GM03348 (cell line): ENCODE measurements around the gene ARHGAP26.

Experiments
- DNase-seq: peaks from one replicate; pipeline ENCODE4 v3.0.0; 2012; ENCODE audit warnings: low spot score

ARHGAP26 gene

DNA sequence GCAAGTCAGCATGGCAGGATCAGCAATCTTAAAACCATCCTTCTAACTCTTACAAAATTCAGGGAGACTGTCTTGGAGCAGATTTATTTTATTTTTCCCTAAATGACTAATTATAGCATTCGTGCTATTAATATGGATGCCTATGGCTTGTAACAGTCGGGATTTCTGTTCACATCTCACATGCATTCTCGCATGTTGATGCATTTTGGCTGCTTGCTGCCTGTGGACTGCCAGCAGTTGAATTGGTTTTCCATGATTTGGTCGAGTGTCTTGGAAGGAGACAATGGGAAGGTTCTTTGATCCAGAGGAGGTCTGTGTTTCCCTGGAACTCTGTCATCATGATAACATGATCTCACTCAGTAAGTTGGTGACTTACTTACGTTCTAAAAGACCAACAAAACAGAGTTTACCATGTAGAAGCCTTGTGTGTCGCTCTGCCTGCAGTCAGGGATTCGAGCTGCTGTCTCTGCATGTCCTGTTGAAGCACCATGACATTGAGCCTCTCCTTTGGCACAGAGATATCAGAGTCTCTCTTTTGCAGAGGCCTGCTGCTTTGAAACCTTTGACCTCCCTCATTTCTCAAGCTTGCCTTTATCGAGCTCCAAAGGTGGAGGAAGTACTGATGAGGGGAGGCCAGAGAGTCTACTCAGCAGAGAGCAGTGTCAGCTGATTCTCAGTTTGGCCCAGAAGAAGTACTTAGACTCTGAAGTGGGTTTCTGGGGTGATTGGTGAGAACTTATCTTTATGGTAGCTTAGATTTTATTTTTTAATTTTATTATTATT, 82.4 kb downstream of the ARHGAP26 start:
- no peak for DNase-seq

DNA sequence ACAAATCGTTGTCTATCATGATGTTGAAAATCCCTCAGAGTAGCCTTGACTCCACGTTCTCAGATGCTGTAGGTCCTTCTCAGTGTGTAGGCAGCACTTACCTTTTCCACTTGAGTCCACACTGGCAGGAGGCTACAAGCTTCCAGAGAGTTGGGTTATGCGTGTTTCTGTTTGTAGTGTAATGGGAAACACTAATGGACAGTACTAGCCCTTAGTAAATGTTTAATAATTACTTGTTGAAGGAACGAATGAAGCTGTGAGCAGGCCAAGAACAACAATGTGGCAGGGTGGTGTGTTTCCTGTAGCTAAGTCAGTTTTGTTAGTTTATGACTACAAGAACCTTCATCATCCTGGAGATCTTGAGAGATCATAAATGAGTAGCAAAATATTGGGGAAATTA, 83.5 kb downstream of the ARHGAP26 start:
- DNase-seq: no peak

DNA sequence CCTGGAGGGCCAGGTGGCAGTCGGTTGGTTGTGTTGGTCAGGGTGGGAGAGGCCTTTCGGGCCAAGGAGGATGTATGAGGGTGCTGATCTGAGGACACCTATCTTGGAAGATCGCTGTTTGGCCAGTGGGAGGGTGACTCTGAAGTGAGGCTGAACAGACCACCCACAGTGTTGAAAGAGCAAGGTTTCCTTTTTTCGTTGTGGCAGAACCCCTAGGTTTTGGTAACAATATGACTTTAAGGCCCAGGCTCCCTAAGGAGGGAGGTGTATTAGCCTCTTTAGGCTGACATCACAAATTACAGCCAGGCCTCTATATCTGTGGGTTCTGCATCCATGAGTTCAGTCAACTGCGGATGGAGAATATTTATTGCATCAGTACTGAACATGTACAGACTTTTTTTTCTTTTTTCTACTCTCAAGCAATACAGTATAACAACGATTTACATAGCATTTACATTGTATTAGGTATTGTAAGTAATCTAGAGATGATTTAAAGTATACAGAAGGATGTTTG, 86.1 kb downstream of the ARHGAP26 start:
- no peak for DNase-seq

DNA sequence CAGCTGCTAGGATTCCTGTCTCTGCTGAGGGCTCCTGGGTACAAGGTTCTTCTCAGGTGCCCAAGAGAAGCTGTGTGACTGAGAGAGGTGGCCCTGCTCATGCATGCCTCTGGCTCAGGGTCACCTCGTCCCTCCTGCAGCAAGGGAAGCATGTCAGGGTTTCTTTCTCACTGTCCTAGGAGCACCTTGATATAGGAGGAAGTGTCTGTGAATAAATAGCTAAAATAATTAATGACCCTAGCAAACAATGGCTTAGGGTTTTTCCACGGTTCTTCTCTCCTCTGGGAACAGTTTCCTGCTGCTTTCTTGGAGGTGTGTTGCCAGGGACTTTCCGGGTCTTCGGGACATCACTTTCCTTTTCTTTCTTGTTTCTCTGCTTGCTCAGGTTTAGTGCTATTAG, 87.2 kb downstream of the ARHGAP26 start:
- no peak for DNase-seq

DNA sequence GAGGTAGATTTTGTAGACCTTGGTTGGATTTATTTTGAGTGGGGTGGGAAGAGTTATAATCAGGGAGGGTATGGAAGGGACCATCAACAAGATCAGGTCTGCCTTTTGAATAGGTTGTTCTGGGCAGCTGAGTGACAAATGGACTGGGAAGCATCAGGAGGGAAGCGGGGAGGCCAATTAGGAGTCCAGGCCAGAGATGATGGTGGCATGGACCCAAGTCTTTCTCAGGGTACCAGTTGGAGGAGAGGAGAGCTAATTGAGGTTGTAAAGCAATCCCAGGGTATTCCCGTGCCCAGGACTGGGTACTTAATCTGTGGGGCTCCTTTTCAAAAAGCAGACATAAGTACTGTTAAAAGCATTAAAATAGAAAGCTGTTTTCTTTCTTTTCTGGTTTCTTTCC, 88.9 kb downstream of the ARHGAP26 start:
- DNase-seq: no peak

DNA sequence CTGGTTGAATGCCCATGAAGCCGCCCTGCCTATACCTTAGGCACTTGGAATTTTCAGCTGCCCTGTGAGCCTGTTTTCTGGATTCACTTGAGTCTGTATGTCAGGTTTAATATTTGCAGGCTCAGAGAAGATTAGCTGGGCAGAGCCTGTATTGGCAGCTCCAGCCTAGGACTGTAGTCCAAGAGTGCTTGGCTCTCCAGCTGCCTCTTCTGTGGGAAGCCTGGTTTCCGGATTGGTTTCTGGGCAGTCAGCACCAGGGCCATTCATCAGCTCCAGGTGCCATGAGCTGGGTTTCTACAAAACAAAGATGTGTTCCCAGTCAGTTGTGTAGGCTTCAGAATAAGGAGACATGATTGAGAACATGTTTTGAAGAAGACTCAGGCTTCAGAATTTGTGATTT, 90.1 kb downstream of the ARHGAP26 start:
- DNase-seq: peak; percentile 29

DNA sequence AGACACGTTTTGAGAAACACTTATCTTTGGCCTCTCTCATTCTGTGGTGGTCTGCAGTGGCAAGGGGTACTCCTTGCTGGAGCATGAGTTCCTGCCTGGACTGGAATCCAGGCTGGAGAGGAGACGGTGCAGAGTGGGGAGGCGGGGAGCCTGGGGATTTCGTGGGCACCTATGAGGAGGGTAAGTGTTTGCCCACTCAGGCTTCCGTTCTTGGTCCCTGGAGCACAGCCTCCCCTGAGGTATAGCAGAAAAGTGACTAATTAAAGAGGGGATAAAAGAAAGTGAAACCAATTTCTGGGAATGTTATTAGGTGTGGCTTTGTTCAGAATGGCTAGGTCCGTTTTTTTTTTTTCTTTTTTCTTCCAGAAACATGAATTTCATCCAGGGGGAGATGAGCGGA, 90.8 kb downstream of the ARHGAP26 start:
- DNase-seq: no peak

DNA sequence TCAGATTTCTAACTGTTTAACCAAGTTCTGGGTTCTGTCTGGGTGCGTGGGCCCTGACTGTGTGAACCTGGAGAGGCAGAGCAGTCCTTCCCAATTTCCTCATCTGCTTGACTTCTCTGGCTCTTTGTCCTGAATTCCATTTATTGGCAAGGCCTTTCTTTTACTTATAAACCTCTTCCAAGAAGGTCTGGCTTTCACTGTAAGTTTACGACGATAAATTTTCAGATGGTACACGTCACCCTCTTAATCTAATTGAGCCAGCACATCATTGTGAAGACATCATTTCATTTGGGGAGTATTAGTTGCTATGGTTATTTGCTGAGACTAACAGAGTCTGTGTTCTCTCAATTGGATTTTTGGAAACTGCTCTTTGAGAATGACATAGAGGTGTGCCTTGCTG, 92.4 kb downstream of the ARHGAP26 start:
- peak; percentile 33 for DNase-seq

DNA sequence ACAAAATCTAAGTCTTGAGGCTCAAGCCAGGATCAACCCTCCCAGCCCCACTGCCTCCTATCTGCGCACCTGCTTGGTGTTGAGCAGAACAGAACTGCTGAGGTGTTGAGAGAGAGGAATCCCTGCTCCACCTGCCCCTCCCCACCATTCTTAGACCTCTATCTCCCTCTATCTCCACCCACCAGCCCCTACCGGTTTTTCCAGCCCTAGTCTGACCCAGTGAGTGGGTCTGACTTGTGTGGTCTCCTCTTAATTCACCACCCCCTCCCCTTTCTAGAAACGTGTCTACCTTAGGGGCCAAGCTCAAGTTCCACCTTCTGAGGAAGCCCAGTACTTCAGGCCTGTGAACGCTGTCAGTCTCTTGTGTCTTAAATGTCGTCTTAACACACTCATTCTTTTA, 93.7 kb downstream of the ARHGAP26 start:
- DNase-seq: no peak

DNA sequence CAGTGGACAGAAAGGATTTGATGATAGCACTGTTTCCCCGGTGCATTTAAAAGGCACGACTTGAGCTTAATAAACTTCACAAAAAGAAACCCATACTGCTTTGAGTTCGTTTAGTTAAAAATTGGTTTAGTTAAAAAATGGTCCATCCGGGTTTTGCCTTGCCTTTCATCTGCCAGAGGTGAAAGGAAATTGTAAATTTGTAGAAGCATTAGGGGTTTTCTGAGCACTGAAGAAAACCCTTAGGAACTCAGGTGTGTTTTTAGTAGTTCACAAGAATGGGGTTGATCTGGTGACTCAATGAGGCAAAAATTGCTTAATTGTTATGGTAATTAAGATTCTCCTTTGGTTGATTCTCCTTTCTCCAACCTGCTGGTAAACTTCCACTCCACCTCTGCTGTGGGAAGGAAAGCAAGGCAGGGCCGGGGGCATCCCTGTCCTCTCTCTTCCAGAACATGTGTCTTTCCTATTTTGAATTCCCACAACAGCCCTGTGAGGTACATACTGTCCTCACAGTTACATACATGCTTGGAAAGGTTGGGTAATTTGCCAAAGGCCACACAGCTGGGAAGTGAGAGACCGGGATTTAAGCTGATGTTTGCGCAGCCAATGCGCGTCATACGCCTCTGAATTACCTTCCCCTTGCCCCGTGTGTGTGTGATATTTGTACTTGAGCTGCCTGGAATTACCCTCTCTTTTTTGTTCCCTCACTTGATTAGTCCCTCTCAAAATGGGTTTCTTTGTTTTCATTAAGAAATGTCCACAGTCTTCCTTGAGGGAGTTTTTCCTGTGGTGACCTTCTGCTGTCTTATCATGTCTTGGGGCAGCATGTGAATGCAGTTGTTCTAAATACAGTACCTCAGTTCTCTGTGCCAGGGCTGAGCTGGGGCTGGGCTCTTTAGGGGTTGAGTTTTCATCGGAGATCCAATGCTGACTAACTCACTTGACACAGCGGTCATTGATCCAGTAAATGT, 94.4 kb downstream of the ARHGAP26 start:
- no peak for DNase-seq

DNA sequence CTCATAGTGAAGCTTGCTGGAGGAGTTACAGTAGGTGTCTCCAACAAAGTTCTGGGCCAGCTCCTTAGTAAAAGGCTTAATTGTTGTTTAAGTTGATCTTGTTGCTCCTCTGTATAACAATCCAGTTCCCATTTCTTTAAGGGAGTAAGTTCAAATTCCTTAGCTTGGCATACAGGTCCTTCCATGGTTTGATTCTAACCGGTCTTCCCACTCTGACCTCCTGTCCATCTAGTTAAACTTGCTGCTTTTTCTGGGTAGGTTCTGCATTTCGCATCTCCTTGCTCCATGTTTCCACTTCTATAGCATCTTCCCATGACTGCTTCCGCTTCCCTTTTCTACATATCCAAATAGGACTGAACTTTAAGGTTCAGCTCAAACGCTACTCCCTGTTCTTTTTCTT, 95.5 kb downstream of the ARHGAP26 start:
- DNase-seq: no peak

DNA sequence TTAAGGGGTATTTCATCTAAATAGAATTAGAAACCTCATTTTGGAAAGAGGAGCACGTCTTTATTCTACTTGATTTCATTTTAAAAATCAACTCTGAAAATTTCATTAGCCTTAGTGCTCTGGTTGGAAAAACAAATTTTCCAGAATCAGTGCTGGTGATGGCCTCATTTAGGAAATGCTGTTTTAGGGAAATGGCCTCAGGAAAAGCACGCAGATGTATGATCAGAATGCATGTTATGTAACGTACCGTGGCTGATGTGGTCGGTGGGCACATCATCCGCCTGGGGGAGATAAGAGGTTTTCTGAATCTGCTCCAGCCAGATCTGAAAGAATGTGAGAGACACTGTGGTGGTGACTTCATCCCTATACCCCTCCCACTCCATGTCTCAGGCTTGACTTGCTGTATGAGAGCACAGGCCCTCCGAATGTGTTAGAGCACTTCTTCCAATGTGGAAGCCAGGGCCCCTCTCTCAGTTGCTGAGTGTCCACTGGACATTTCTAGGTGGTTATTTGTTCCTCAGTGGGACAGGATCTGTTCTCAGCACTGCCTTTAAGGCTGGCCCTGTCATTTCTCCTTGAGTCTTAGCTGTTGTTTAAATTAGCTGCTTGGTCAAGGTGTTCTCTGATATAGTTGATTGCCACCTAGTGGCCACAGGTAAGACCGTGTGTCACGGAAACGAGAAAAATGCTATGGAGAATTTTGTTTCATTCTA, 96.5 kb downstream of the ARHGAP26 start:
- peak; percentile 58 for DNase-seq

DNA sequence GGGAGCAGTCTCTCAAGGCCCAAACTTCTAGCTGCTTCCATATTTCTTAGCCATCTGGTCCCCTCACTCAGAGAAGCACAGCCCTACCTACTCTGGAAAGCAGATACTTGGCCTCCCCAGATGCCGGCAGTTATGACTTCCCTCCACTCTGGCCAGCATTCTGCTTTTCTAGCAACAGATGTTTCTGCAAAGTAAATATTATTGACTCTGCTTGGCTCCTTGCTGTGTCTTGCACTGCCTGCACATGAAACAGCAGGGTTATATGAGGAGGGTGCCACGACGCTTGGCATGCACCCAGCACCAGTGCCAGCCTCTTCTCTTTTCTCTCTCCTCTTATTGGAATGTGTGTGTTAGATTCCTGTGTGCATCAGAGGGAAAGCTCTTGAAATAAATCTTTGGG, 99.7 kb downstream of the ARHGAP26 start:
- DNase-seq: peak; percentile 16

DNA sequence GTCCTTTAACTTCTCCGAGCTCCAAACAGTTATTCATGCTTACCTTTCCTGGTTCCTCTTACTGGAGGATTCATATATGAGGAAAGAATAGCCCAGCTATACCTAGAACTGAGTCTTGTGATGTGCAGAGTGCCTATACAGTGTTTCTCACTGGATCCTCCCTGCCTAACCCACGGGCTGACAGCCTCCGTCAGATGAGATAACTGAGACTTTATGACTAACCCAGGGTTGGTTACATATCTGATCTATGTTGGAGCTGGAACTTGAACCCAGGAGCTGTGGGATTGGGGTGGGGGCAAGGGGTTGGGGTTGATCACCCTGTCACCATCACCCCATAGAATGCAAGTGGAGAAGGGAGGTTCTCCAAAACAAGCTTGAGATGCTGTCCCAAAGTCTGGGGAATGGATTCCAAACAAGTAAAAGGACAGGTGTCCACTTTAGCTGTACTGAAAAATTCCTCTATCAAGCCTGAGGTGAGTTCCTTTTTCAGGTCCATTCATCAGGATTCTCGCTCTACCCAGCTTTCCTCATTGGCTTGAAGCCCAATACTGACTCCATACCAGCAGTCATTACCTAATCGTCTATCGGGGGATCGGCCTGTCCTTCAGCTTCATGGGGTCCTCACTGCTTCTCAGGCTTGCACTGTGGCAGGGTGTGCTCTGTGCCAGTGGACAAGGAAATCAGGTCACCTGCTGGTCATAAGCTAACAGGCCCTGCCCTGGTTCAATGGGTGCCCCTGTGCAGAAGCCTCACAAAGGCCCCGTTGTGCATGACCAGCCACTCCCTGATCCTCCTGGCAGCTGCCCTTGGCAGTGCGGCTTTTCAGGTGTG, 100.6 kb downstream of the ARHGAP26 start:
- DNase-seq: no peak

DNA sequence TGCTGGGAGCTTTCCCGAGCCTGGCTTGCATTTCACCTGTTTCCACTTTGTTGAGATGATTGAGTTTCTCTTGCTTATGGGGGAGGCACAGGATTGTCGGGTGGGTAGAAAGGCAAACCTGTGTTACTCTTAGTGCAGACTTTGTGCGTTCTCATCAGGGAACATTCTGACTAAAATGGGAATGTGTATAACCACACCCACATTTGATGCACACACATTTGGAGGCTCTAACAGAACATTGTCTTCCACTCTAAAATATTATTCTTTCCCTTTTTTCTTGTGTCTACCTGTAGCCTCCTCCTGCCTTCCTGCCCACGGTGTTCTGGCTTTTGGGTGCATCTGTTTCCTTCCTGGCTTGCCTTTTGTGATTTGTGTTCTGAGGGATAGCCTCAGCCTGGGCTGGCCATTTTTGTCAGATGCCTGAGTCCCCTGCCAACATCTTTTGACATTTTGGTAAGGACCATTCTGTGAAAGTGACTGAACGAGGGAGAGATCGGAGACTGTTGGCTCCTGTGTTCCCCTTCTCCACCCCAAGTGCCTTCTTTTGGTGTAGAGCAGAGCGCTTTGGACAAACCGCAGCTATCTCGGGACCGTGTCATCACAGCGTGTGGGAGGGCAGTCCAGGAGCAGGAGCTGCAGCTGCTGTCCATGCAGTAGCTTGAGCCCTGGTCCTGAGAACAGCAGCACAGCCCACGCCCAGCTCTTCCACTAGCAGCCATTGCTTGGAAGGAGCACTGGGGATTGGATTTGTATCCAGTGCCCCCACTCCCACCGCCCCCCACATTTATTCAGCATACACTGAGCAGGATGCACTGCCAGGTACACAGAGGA, 101.4 kb downstream of the ARHGAP26 start:
- peak; percentile 52 for DNase-seq

DNA sequence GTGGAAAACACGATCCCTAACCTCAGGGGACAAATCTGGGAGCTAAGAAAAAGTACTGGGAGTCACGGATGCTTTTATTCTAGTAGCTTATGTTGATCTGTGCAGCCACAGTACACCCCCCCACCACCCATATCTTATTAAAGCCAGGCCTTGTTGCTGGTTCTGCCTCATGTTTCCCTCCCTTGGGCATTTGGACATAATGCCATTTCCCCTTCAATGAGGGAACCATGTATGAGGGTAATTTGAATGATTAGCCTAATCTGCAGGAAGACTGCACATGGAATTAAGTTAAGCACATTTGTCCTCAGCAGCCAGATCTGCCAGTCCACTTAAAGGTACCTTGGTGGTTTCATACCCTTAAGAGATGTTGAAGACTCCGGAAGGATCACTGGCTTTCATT, 102.0 kb downstream of the ARHGAP26 start:
- DNase-seq: no peak

DNA sequence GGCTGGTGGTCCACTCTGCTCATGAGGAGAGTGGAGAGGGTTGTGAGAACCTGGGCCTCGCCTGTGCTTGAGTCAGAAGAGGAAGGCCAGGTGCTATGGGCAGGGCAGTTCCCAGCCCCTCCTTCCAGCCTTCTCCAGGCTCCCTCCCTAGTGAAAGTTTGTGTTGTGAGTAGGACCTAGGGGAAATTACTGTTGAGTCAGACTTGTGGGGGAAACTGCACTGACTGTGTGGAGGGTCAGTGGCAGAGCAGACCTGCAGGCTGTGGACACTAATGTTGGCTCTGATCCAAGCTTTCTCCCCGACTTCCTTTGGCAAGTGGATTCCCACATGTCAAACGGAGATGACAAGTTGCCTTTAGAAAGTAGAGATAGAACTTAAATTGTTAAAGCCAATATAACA, 102.6 kb downstream of the ARHGAP26 start:
- DNase-seq: no peak

DNA sequence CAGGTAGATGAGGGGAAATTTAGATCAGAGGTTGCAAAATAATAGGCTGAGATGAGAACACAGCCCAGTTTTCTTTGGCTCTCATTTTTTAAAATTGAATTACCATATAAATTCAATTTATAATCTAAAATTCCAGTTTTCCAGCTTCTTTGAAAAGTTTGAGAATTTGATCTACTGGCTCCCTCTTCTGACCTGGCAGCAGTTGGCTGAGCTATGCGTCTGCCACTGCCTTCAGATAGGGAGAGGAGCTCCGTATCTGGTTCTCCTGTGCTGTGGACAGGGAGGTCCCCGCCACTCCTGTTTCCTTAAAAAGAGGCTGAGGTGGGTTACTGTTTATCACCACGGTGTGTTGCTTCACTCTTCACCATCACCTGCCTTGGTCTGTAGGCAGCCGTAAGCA, 103.7 kb downstream of the ARHGAP26 start:
- DNase-seq: no peak

DNA sequence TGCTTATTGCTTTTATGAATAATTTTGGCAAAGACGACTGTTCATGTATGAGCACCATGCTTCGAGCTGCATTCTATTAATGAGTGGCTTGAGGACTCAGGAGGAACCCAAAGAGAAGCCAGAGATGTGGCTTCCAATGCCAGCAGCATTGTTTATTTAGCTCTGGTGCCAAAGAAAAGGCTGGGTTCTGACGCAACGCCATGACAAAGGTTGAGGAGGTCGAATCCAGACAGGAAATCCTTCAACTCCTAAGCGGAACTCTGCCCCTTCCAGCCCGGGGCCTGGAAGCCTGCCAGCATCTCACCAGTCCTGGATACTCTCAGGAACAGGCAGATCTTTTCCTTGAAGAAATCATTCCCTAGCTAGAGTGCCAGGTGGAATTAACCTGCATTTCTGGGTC, 104.4 kb downstream of the ARHGAP26 start:
- DNase-seq: no peak

DNA sequence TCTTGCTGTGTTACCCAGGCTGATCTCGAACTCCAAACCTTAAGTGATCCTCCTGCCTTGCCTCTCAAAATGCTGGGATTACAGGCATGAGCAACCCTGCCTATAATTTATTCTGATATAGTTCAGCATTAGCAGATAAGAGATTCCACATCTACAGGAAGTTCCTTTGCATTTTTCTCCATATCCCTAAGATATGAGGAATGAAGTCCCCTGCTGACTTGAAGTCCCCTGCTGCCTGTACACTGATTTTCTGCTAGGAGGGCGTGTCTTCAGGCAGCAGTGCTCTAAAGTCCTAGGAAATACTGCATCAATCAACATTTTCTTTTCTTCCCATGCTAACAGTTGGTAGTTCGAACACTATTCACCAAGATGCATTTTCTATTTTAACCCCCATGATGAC, 105.8 kb downstream of the ARHGAP26 start:
- DNase-seq: no peak

DNA sequence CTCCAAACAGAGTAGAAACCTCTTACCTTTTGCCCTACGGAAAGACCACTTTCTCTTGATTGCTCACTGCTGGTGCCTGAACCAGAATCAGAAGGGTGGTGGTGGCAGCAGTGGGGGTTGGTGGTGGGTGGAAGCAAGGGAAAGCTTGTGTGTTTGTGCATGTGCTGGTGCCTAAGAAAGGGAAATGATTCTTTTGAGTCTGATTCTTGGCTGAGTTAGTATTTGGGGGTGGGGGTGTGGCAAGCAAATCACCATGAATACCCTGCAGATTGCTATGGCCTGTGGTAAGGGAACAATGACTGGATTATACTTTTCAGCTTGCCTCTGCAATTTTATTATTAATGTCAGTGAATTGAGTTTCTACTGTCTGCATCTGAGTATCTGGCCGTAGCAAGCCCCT, 106.6 kb downstream of the ARHGAP26 start:
- no peak for DNase-seq
